GM23338 (cell line): ENCODE measurements around the gene ZNF581. TPM values are rescaled to one million over a fixed set of nuclear protein-coding genes. Genes with fewer than 3 reads are reported as not detected.

ENCODE experiments used
- ATAC-seq: fragments of 200-7000 bp; cut with Tn5 transposase; 3 replicates; pipeline ENCODE4 v1.9.1; 2020
- DNase-seq: peaks from one replicate; pipeline ENCODE4 v3.0.0-alpha.2; 2015; ENCODE audit warnings: low spot score
- H2AFZ ChIP-seq: fragments of 200-600 bp; sonication (generic); 2 replicates; pipeline ENCODE4 v1.8.0; 2016; ENCODE audit warnings: antibody characterized with exemption, mild to moderate bottlenecking, moderate library complexity
- H3F3A ChIP-seq: fragments of 200-600 bp; sonication (generic); replicated peaks from 2 replicates; pipeline ENCODE4 v1.8.0; 2017; ENCODE audit warnings: antibody characterized with exemption, mixed run types, low read depth
- H3K27ac ChIP-seq: fragments of 200-600 bp; sonication (generic); 2 replicates; pipeline ENCODE4 v1.6.1; 2016; ENCODE audit warnings: low read depth
- H3K27me3 ChIP-seq: fragments of 200-600 bp; sonication (generic); 2 replicates; pipeline ENCODE4 v1.8.0; 2016; ENCODE audit warnings: mild to moderate bottlenecking, mixed run types, moderate library complexity; ENCODE audit not compliant: insufficient read depth
- H3K36me3 ChIP-seq: fragments of 200-600 bp; sonication (generic); 2 replicates; pipeline ENCODE4 v1.8.0; 2016; ENCODE audit warnings: mild to moderate bottlenecking; ENCODE audit not compliant: insufficient read depth
- H3K4me1 ChIP-seq: fragments of 200-600 bp; sonication (generic); 2 replicates; pipeline ENCODE4 v1.8.0; 2016; ENCODE audit warnings: mild to moderate bottlenecking, moderate library complexity; ENCODE audit not compliant: insufficient read depth
- H3K4me2 ChIP-seq: fragments of 200-600 bp; sonication (generic); 2 replicates; pipeline ENCODE4 v1.7.1; 2017; ENCODE audit warnings: mixed run types
- H3K4me3 ChIP-seq: fragments of 200-600 bp; sonication (generic); 2 replicates; pipeline ENCODE4 v1.6.1; 2016; ENCODE audit warnings: mixed run types
- H3K79me2 ChIP-seq: fragments of 200-600 bp; sonication (generic); replicated peaks from 2 replicates; pipeline ENCODE4 v1.8.0; 2017; ENCODE audit warnings: mild to moderate bottlenecking; ENCODE audit not compliant: insufficient read depth
- H3K9me2 ChIP-seq: fragments of 200-600 bp; sonication (generic); 2 replicates; pipeline ENCODE4 v1.8.0; 2017; ENCODE audit not compliant: insufficient read depth
- H4K20me1 ChIP-seq: fragments of 200-600 bp; sonication (generic); replicated peaks from 2 replicates; pipeline ENCODE4 v1.8.0; 2017; ENCODE audit warnings: mild to moderate bottlenecking; ENCODE audit not compliant: insufficient read depth
- H3K27ac Mint-ChIP-seq: 2 replicates; pipeline ENCODE4 v1.8.0; 2020; ENCODE audit warnings: inconsistent platforms, mild to moderate bottlenecking, moderate library complexity, mixed read lengths
- H3K27me3 Mint-ChIP-seq: 3 replicates; pipeline ENCODE4 v1.8.0; 2022; ENCODE audit warnings: low read depth, mild to moderate bottlenecking, moderate library complexity, mixed read lengths, inconsistent platforms; ENCODE audit not compliant: insufficient read depth, poor library complexity
- H3K36me3 Mint-ChIP-seq: 3 replicates; pipeline ENCODE4 v1.8.0; 2021; ENCODE audit warnings: low read depth, mild to moderate bottlenecking, inconsistent platforms, moderate library complexity, mixed read lengths
- H3K4me1 Mint-ChIP-seq: 3 replicates; pipeline ENCODE4 v1.8.0; 2020; ENCODE audit warnings: mild to moderate bottlenecking, inconsistent platforms, mixed read lengths
- H3K4me3 Mint-ChIP-seq: 3 replicates; pipeline ENCODE4 v1.8.0; 2021; ENCODE audit warnings: moderate library complexity, mild to moderate bottlenecking, inconsistent platforms, mixed read lengths
- H3K9me3 Mint-ChIP-seq: 3 replicates; pipeline ENCODE4 v1.8.0; 2020; ENCODE audit warnings: moderate library complexity, mild to moderate bottlenecking, inconsistent platforms, mixed read lengths
- CTCF ChIP-seq, 2 experiments: fragments of 200-600 bp in 1 of 2; sonication (generic) in 1 of 2; conservative IDR thresholded peaks; 2 replicates each; pipeline versions ENCODE4 v1.5.1 to v1.6.1; 2016 to 2017; ENCODE audit warnings: antibody characterized with exemption in 2 of 2, low read depth in 2 of 2, mild to moderate bottlenecking in 2 of 2, moderate library complexity in 1 of 2
- ETS1 ChIP-seq: IDR thresholded peaks from 2 replicates; pipeline ENCODE4 v1.6.1; 2016; ENCODE audit warnings: antibody characterized with exemption
- EZH2 ChIP-seq: fragments of 200-600 bp; sonication (generic); IDR thresholded peaks from one replicate; pipeline ENCODE4 v1.8.0; 2017; ENCODE audit warnings: antibody characterized with exemption, mild to moderate bottlenecking, low read depth; ENCODE audit not compliant: unreplicated experiment
- EZH2phosphoT487 ChIP-seq: fragments of 200-600 bp; sonication (generic); IDR thresholded peaks from one replicate; pipeline ENCODE4 v1.8.1; 2018; ENCODE audit warnings: antibody characterized with exemption; ENCODE audit not compliant: unreplicated experiment
- NANOG ChIP-seq: IDR thresholded peaks from 2 replicates; pipeline ENCODE4 v1.6.1; 2016; ENCODE audit warnings: antibody characterized with exemption, borderline replicate concordance
- REST ChIP-seq: IDR thresholded peaks from one replicate; pipeline ENCODE4 v1.6.1; 2018; ENCODE audit warnings: antibody characterized with exemption; ENCODE audit not compliant: unreplicated experiment
- ZNF114 ChIP-seq: fragments of 250-450 bp; sonication (Bioruptor Pico); IDR thresholded peaks from 2 replicates; pipeline ENCODE4 v1.5.0; 2020; ENCODE audit warnings: mild to moderate bottlenecking, moderate library complexity
- ZNF331 ChIP-seq: fragments of 250-450 bp; sonication (Bioruptor Pico); IDR thresholded peaks from 2 replicates; pipeline ENCODE4 v1.5.0; 2020; ENCODE audit warnings: low read depth, mild to moderate bottlenecking, moderate library complexity
- polyA plus RNA-seq: library from polyadenylated mRNA; unstranded; fragments of >200 nt; fragmentation: Nextera tagmentation; extraction: Ambion mirVana; gene quantifications from 2 replicates; pipeline ENCODE4 v1.2.1, GENCODE V29; 2016
- total RNA-seq: library from RNA; depleted of rRNA; stranded (reverse); fragments of >200 nt; shearing (Covaris generic); gene quantifications from 2 replicates; pipeline ENCODE4 v1.2.3, GENCODE V29; 2014

ZNF581 gene
- total and polyA plus RNA-seq, 2 experiments from 2014 or later, result 48.5 to 87.6 TPM

- Mint-ChIP-seq H3K27me3 (peaks cover 21% of the 10 kb centered on the region), H3K9me3 (no peaks in the 10 kb centered on the region; the same call in 1 of the 3 replicates), H3K27ac (peak overlapping the region; percentile 24), H3K36me3 (peaks cover 71% of the 10 kb centered on the region), H3K4me3 (peak overlapping the region; percentile 35; the same call in 1 of the 3 replicates), H3K4me1 (peaks cover 36% of the 10 kb centered on the region)
- no peaks in the 10 kb centered on the region for H3K9me2 ChIP-seq
- peak overlapping the region; percentile 55; the same call in 1 of the 2 replicates for H3K27ac ChIP-seq
- peaks cover 22% of the 10 kb centered on the region for H3K36me3 ChIP-seq
- ATAC-seq, result no peak
- TF ChIP-seq ZNF114, result no peak
- no peak for TF ChIP-seq ZNF331 (CRISPR knock-in tag)
- no peak for TF ChIP-seq EZH2phosphoT487
- TF ChIP-seq REST, result no peak
- TF ChIP-seq CTCF (conservative IDR thresholded peaks at IDR 0.05; ENCODE audit: low read depth in 2 of 2), result no peak
- no peaks in the 10 kb centered on the region for H3K27me3 ChIP-seq
- H4K20me1 ChIP-seq, result peaks cover 62% of the 10 kb centered on the region
- no peak overlapping the region for H2AFZ ChIP-seq
- no peak for DNase-seq
- H3F3A ChIP-seq, result peaks cover 22% of the 10 kb centered on the region
- H3K4me2 ChIP-seq, result peak overlapping the region; percentile 60; the same call in 1 of the 2 replicates
- H3K4me3 ChIP-seq, result no peak overlapping the region
- peaks cover 27% of the 10 kb centered on the region for H3K4me1 ChIP-seq
- peaks cover 86% of the 10 kb centered on the region for H3K79me2 ChIP-seq
Observed at GRCh38 chr19:55658846-55659459, 15.5 kb downstream of the ZNF581 start.

DNA sequence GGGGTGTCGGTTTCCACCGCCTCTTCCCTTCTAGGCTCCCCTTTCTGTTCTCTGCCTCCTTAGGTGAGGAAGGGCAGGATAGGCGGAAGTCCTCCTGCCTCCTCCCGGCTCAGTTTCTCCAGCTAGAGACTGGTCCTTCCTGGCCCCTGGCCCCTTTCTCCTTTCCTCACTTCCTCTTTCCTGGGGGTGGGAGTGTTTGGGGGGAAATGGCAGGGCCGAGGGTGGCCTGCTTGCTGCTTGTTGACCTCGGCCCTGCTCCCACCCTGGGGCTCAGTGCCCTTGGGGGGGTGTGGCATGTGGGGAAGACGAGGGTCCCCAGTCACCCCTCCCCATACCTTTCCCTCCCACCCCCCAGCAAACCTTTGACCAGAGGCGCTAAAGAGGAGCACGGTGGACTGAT, 16.4 kb downstream of the ZNF581 start:
- peaks cover 94% of the 10 kb centered on the region for H3K79me2 ChIP-seq
- ATAC-seq, result no peak
- no peak for DNase-seq
- H3K9me3 Mint-ChIP-seq, result no peaks in the 10 kb centered on the region; the same call in 1 of the 3 replicates
- H3K27ac ChIP-seq, result no peak overlapping the region
- H3K9me2 ChIP-seq, result no peaks in the 10 kb centered on the region
- H3K27me3 ChIP-seq, result no peaks in the 10 kb centered on the region
- peaks cover 79% of the 10 kb centered on the region for H3K36me3 Mint-ChIP-seq
- H3K4me3 Mint-ChIP-seq, result peak overlapping the region; percentile 35; the same call in 1 of the 3 replicates
- peaks cover 22% of the 10 kb centered on the region for H3F3A ChIP-seq
- H3K4me2 ChIP-seq, result no peak overlapping the region
- peaks cover 27% of the 10 kb centered on the region for H3K4me1 ChIP-seq
- H2AFZ ChIP-seq, result no peak overlapping the region
- no peak overlapping the region for H3K4me3 ChIP-seq
- peaks cover 36% of the 10 kb centered on the region for H3K4me1 Mint-ChIP-seq
- H3K27me3 Mint-ChIP-seq, result peaks cover 16% of the 10 kb centered on the region
- peaks cover 28% of the 10 kb centered on the region for H3K36me3 ChIP-seq
- H4K20me1 ChIP-seq, result peaks cover 62% of the 10 kb centered on the region
- H3K27ac Mint-ChIP-seq, result peak overlapping the region; percentile 24; the same call in 1 of the 2 replicates
- TF ChIP-seq ZNF331 (CRISPR knock-in tag) (no peak), EZH2 (no peak), NANOG (no peak), ETS1 (no peak)
